MCF 10A (cell line): ENCODE data around the gene MIPOL1. TPM values are rescaled to one million over a fixed set of nuclear protein-coding genes. Genes with fewer than 3 reads are reported as not detected.

ENCODE experiments used
- BruUV-seq: library from RNA; stranded (reverse); fragments of 400-500 nt; replicated peaks from 2 replicates; lab custom pipeline; 2021; lab: Mats Ljungman, UMichigan
- CTCF ChIA-PET: fragments of 300-600 bp; sonication (Branson Sonifier 250); formaldehyde crosslinking; extraction: SDS; loops from one replicate; lab custom pipeline; 2021; ENCODE audit warnings: antibody characterized with exemption, inconsistent platforms; lab: Yijun Ruan, JAX
- POLR2A ChIA-PET: fragments of 300-600, 350-650 bp; sonication (Branson Sonifier 250); formaldehyde crosslinking; extraction: SDS; loops from one replicate; lab custom pipeline; 2020; ENCODE audit warnings: antibody characterized with exemption, inconsistent platforms; lab: Yijun Ruan, JAX
- DNase-seq: peaks from one replicate; pipeline ENCODE4 v3.0.0-alpha.2; 2018; ENCODE audit not compliant: unreplicated experiment
- H3K27ac Mint-ChIP-seq: one replicate; pipeline ENCODE4 v1.8.0; 2022; ENCODE audit warnings: mild to moderate bottlenecking, low read depth, mixed read lengths; ENCODE audit not compliant: unreplicated experiment
- H3K27me3 Mint-ChIP-seq: one replicate; pipeline ENCODE4 v1.8.0; 2022; ENCODE audit warnings: mixed read lengths; ENCODE audit not compliant: insufficient read depth, unreplicated experiment
- H3K36me3 Mint-ChIP-seq: one replicate; pipeline ENCODE4 v1.8.0; 2022; ENCODE audit warnings: mild to moderate bottlenecking, moderate library complexity, mixed read lengths; ENCODE audit not compliant: insufficient read depth, unreplicated experiment
- H3K4me1 Mint-ChIP-seq: one replicate; pipeline ENCODE4 v1.8.0; 2022; ENCODE audit warnings: mixed read lengths; ENCODE audit not compliant: insufficient read depth, unreplicated experiment
- H3K4me3 Mint-ChIP-seq: one replicate; pipeline ENCODE4 v1.8.0; 2022; ENCODE audit warnings: mild to moderate bottlenecking, moderate library complexity, mixed read lengths; ENCODE audit not compliant: unreplicated experiment
- H3K9me3 Mint-ChIP-seq: one replicate; pipeline ENCODE4 v1.8.0; 2022; ENCODE audit warnings: mixed read lengths; ENCODE audit not compliant: unreplicated experiment
- intact Hi-C: fragments of 100-400 bp; cut with micrococcal nuclease; formaldehyde crosslinking; loops from 2 replicates; pipeline ENCODE4 v1.14.1; 2022
- total RNA-seq: library from RNA; stranded (reverse); gene quantifications from 2 replicates; pipeline ENCODE4 v1.2.3, GENCODE V29; 2022
- TF ChIP-seq, protein P1 (sequence below): fragments of 200-600 bp; IDR thresholded peaks from one replicate; pipeline ENCODE4 v1.8.0; 2022; ENCODE audit warnings: antibody characterized with exemption, mild to moderate bottlenecking; ENCODE audit not compliant: unreplicated experiment

The MIPOL1 gene
- total RNA-seq, 1 experiment from 2014 or later: 16.3 TPM

DNA sequence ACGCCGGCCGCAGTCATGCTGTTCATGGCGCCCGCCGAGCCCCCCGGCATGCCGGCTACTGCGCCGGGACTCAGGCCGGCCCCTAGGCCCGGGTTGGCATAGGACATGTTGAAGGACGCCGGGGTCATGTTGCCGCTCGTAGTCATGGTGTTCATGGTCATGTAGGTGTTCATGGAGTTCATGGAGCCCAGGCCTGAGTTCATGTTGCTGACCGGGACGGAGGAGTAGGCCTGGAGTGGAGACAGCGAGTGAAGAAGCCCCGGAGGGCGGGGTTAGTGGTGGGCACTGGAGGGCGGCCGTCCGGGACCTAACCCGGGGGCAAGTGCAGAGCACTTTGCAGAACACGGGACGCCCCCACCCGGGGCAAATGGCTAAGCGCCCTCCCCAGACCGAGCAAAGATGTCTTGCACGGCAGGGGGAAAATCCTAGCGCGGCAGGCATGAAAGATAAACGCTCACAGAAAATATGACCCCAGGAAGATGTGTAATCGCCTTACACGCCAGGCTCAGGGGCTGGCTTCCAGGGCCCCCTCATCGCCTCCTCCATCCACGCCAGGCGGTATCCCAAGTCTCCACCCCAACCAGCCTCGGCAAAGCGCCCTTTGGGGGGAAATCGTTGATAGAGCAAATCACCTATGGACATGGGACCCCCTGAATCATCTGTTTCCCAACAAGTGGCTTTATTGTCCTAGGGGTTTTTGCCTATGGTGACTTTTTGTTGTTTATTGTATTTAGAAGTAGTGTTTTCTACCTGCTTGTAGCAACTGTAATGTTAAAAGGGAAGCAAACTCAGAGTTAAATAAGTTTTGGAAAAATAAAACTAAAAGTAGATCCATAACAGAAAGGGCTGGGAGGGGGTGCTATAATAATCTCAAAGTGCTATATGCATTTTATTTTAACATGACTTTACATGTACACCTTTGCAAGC is 395.0 kb downstream of the MIPOL1 start:
- H3K9me3 Mint-ChIP-seq: no peaks in the 10 kb centered on the region
- intact Hi-C loops: loop anchor here (10.0 kb wide), 1 partner anchor 112 kb away; no protein-coding TSS in a partner anchor
- H3K27me3 Mint-ChIP-seq: no peaks in the 10 kb centered on the region

DNA sequence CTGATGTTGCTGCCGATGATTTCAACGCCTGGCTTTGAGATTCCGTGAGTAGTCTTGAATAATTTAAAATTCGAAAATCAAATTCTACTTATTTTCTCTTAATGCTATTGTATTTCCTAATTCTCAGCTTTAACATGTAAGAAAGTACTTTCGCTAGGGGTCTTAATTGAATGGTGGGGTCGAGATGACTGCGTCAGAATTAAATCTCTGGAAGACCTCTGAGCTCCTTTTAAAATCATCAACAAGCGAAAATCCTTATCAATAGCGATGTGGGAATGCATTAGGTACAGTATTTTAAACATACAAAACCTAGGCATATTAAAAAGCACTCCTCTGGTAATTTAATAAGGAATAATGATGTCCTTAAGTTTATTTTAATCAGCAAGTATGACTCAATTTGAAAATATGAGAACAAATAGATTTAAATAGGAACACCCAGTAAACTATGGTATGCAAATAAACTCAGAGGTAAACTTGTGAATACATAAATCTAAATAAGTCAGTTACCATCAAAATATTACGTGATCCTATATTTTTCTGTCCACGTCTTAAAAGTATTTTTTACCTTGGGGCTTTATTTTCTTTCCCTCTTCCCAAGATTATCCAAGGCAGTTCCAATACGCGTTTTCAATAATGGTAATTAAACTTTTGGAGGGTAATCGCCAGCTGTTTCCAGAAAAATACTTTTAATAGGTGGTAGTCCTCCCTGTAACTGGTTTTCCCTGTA is 395.9 kb downstream of the MIPOL1 start:
- peak overlapping the region; percentile 43 for H3K27ac Mint-ChIP-seq
- peaks cover 7% of the 10 kb centered on the region for H3K4me1 Mint-ChIP-seq
- TSS peak; percentile 49 for BruUV-seq

More for the DNA sequence above, 395.0 kb downstream of the MIPOL1 start:
- Mint-ChIP-seq H3K4me3 (no peak overlapping the region), H3K36me3 (peaks cover 6% of the 10 kb centered on the region), H3K4me1 (peaks cover 7% of the 10 kb centered on the region), H3K27ac (no peak overlapping the region)
- BruUV-seq: no TSS peak
- CTCF ChIA-PET: interaction anchor here (0.6 to 5.7 kb wide), 26 partner anchors 8 to 1961 kb away, joined by 3 to 46 read pairs (median 4); no protein-coding TSS in a partner anchor
- POLR2A ChIA-PET: interaction anchor here (0.9 to 1.0 kb wide), 3 partner anchors 249 to 360 kb away, joined by 3 to 4 read pairs (median 4); no protein-coding TSS in a partner anchor
- DNase-seq: no peak
- TF ChIP-seq, protein P1, sequence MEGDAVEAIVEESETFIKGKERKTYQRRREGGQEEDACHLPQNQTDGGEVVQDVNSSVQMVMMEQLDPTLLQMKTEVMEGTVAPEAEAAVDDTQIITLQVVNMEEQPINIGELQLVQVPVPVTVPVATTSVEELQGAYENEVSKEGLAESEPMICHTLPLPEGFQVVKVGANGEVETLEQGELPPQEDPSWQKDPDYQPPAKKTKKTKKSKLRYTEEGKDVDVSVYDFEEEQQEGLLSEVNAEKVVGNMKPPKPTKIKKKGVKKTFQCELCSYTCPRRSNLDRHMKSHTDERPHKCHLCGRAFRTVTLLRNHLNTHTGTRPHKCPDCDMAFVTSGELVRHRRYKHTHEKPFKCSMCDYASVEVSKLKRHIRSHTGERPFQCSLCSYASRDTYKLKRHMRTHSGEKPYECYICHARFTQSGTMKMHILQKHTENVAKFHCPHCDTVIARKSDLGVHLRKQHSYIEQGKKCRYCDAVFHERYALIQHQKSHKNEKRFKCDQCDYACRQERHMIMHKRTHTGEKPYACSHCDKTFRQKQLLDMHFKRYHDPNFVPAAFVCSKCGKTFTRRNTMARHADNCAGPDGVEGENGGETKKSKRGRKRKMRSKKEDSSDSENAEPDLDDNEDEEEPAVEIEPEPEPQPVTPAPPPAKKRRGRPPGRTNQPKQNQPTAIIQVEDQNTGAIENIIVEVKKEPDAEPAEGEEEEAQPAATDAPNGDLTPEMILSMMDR: no peak

DNA sequence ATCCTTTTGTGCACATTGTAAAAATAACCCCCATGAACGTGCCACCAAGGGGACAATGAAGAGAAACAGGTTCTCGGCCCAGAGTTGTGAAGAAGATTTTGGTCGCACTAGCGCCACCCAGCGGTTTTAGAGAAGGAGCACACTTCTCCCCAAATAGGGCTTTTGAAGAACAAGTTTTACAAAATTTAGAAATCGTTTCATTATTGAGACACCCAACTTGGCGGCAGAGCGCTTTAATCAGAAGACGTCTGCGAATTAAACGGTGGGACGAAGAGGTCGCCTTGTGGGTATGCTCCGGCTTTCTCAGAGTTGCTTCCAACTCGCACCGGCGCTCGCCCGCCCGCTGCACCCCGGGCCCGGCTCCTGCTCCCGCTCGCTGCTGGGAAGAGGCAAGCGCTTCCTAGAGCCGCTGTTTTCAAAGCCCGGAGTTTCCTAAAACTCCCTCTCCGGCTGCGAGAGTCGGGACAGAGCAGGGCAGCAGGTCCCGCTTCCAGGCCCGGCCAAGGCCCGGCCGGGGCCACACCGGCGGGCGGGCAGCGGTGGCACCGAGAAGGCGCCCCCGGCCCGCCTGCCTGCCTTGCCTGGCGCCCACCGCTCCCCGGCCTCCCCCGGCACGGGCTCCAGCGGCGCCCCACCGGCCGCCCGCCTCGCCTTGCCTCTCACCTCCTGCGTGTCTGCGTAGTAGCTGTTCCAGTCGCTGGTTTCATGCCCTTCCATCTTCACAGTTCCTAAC is 396.7 kb downstream of the MIPOL1 start:
- Mint-ChIP-seq H3K27ac (peak overlapping the region; percentile 43), H3K9me3 (no peaks in the 10 kb centered on the region), H3K4me1 (peaks cover 7% of the 10 kb centered on the region), H3K27me3 (no peaks in the 10 kb centered on the region), H3K36me3 (peaks cover 6% of the 10 kb centered on the region), H3K4me3 (peak overlapping the region; percentile 84)
- POLR2A ChIA-PET: interaction anchor here (0.6 to 1.8 kb wide), 10 partner anchors 11 to 1124 kb away, joined by 3 to 4 read pairs (median 3); partner anchors contain the start of gene MIPOL1
- TF ChIP-seq, protein P1: peak; percentile 82
- BruUV-seq: no TSS peak
- CTCF ChIA-PET: interaction anchor here (0.5 to 5.7 kb wide), 30 partner anchors 9 to 516 kb away, joined by 3 to 46 read pairs (median 4); no protein-coding TSS in a partner anchor
- DNase-seq: peak; percentile 94
- intact Hi-C loops: loop anchor here (1.0 to 10.0 kb wide), 4 partner anchors 14 to 348 kb away; no protein-coding TSS in a partner anchor

More for the DNA sequence above, 395.9 kb downstream of the MIPOL1 start:
- ChIA-PET CTCF (interaction anchor here (0.6 to 5.7 kb wide), 31 partner anchors 9 to 1962 kb away, joined by 3 to 46 read pairs (median 4); no protein-coding TSS in a partner anchor), POLR2A (interaction anchor here (0.6 to 1.0 kb wide), 6 partner anchors 12 to 1125 kb away, joined by 3 to 4 read pairs (median 4); no protein-coding TSS in a partner anchor)
- Mint-ChIP-seq H3K4me3 (peak overlapping the region; percentile 84), H3K36me3 (peaks cover 6% of the 10 kb centered on the region), H3K27me3 (no peaks in the 10 kb centered on the region), H3K9me3 (no peaks in the 10 kb centered on the region)
- TF ChIP-seq, protein P1: no peak
- intact Hi-C loops: loop anchor here (1.0 to 10.0 kb wide), 4 partner anchors 13 to 347 kb away; no protein-coding TSS in a partner anchor
- DNase-seq: no peak
